Measurements from ENCODE around the gene ABRACL. TPM values are rescaled to one million over a fixed set of nuclear protein-coding genes. Genes with fewer than 3 reads are reported as not detected.
"Not testable (repeated sequence)": the region's sequence is repeated elsewhere in the genome, so short reads cannot be mapped to it uniquely, and the experiment has no call there.

ABRACL gene
- total and polyA plus RNA-seq, 2 of the 8 experiments (the other 6 are each of a cell fraction or from before 2014, with no cell fraction given) = 103 to 167 TPM

GRCh38 chr6:139048912-139049311, 20.4 kb downstream of the ABRACL start:
- H2AK5ac ChIP-seq (ENCODE audit: low read depth, low read length); H3K4me3 ChIP-seq (ENCODE audit: extremely low read depth in 1 of 4, insufficient read depth in 2 of 4, low read depth in 3 of 4, low read length in 4 of 4); H3K36me3 ChIP-seq (ENCODE audit: control insufficient read depth in 2 of 4, insufficient read depth in 4 of 4, low read length in 3 of 4); FAIRE-seq; H3K9me3 ChIP-seq (ENCODE audit: insufficient read depth in 2 of 2, low read depth in 1 of 2, low read length in 1 of 2); H2AFZ ChIP-seq (ENCODE audit: low read length); H3K56ac ChIP-seq (replicated peaks; ENCODE audit: insufficient read length, low read depth, low read length); H4K20me1 ChIP-seq (replicated peaks in 1 of 2; ENCODE audit: control insufficient read depth in 1 of 2, insufficient read depth in 2 of 2, low read length in 2 of 2); H4K8ac ChIP-seq (ENCODE audit: extremely low read depth, insufficient read depth, low read length); H3K27me3 ChIP-seq (replicated peaks in 1 of 4; ENCODE audit: control insufficient read depth in 3 of 4, extremely low read depth in 1 of 4, insufficient read depth in 3 of 4, low read length in 3 of 4); H3K4ac ChIP-seq (replicated peaks; ENCODE audit: insufficient read length, low read depth, low read length); H3K27ac ChIP-seq (ENCODE audit: low read depth, low read length); DNase-seq (ENCODE audit: low read depth in 1 of 2, low spot score in 2 of 2); H2BK5ac ChIP-seq (ENCODE audit: low read depth, low read length); H4K91ac ChIP-seq (replicated peaks; ENCODE audit: insufficient read length, low read length); H3K79me1 ChIP-seq (ENCODE audit: low read depth, low read length); H3K14ac ChIP-seq (ENCODE audit: insufficient read length); H3K4me1 ChIP-seq (replicated peaks in 1 of 4; ENCODE audit: control insufficient read depth in 3 of 4, insufficient read depth in 4 of 4, low read length in 3 of 4); H2BK20ac ChIP-seq (ENCODE audit: low read length); H2BK15ac ChIP-seq (ENCODE audit: low read length); H2BK120ac ChIP-seq (replicated peaks; ENCODE audit: low read depth, low read length); H3K23ac ChIP-seq (ENCODE audit: insufficient read length); H3K4me2 ChIP-seq (ENCODE audit: insufficient read depth in 1 of 2, low read depth in 2 of 2, low read length in 2 of 2); H3K79me2 ChIP-seq (ENCODE audit: control insufficient read depth in 1 of 2, insufficient read depth in 2 of 2, low read length in 2 of 2); H3K18ac ChIP-seq (ENCODE audit: extremely low read depth, low read length); H2BK12ac ChIP-seq (ENCODE audit: low read depth, low read length); H4K5ac ChIP-seq (ENCODE audit: insufficient read length, low read depth, low read length); H3K23me2 ChIP-seq (ENCODE audit: low read depth, low read length); H3K9ac ChIP-seq (replicated peaks in 1 of 4; ENCODE audit: extremely low read depth in 1 of 4, low read depth in 3 of 4, low read length in 3 of 4): not testable (repeated sequence)
- POLR2A ChIA-PET (ENCODE audit: partially characterized antibody) = interaction anchor here (1.3 to 1.6 kb wide), 2 partner anchors 9 to 20 kb away, joined by 3 to 6 read pairs; no protein-coding TSS in a partner anchor
- WGBS, 2 experiments (ENCODE audit: extremely low coverage in 1 of 2, insufficient coverage in 1 of 2, insufficient read length in 1 of 2, insufficient replicate concordance in 2 of 2, low coverage in 1 of 2, low lambda C conversion rate in 2 of 2, missing lambda C conversion rate in 1 of 2) = 85% methylated on average over 4 of the region's 4 CpGs; no CpG with 5 or more reads in 1 of the 2 experiments
- CTCF ChIA-PET (ENCODE audit: partially characterized antibody) = interaction anchor here (0.6 to 1.3 kb wide), 2 partner anchors 9 to 753 kb away, joined by 5 to 6 read pairs; no protein-coding TSS in a partner anchor

DNA sequence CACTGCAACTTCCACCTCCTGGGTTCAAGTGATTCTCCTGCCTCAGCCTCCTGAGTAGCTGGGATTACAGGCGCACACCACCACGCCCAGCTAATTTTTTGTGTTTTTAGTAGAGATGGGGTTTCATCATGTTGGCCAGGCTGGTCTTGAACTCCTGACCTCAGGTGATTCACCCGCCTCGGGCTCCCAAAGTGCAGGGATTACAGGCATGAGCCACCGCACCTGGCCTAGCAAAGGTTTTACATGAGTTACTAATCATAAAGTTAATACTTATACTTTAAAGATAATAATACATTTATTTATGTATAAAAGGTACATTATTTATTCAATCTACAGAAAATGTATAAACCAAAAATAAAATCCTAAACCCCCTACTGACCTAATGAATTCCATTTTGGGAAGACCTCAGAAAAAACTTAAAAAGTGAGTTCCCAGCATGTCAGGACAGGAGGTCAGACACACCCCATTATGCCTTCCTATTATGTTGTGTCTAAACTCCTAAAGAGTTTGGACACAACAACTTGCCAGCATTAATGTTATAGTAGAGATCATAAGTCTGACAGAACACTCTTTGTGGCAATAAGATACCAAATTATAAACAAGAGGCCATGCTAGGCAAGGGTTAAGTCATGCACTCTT, 21.7 kb downstream of the ABRACL start:
- H3K27me3 ChIP-seq (replicated peaks in 1 of 4; ENCODE audit: control insufficient read depth in 3 of 4, extremely low read depth in 1 of 4, insufficient read depth in 3 of 4, low read length in 3 of 4); H3K4me3 ChIP-seq (ENCODE audit: extremely low read depth in 1 of 4, insufficient read depth in 2 of 4, low read depth in 3 of 4, low read length in 4 of 4); H4K5ac ChIP-seq (ENCODE audit: insufficient read length, low read depth, low read length); H3K23ac ChIP-seq (ENCODE audit: insufficient read length); H2BK12ac ChIP-seq (ENCODE audit: low read depth, low read length); H4K20me1 ChIP-seq (replicated peaks in 1 of 2; ENCODE audit: control insufficient read depth in 1 of 2, insufficient read depth in 2 of 2, low read length in 2 of 2); H3K79me1 ChIP-seq (ENCODE audit: low read depth, low read length); H2BK120ac ChIP-seq (replicated peaks; ENCODE audit: low read depth, low read length); H3K4me1 ChIP-seq (replicated peaks in 1 of 4; ENCODE audit: control insufficient read depth in 3 of 4, insufficient read depth in 4 of 4, low read length in 3 of 4); H3K4ac ChIP-seq (replicated peaks; ENCODE audit: insufficient read length, low read depth, low read length); H3K23me2 ChIP-seq (ENCODE audit: low read depth, low read length); H3K27ac ChIP-seq (ENCODE audit: low read depth, low read length); FAIRE-seq; DNase-seq (ENCODE audit: low read depth in 1 of 2, low spot score in 2 of 2); H2BK5ac ChIP-seq (ENCODE audit: low read depth, low read length); H2AFZ ChIP-seq (ENCODE audit: low read length); H4K91ac ChIP-seq (replicated peaks; ENCODE audit: insufficient read length, low read length); H2BK20ac ChIP-seq (ENCODE audit: low read length); H2AK5ac ChIP-seq (ENCODE audit: low read depth, low read length); POLR2A ChIA-PET (ENCODE audit: partially characterized antibody); H3K18ac ChIP-seq (ENCODE audit: extremely low read depth, low read length); H3K79me2 ChIP-seq (ENCODE audit: control insufficient read depth in 1 of 2, insufficient read depth in 2 of 2, low read length in 2 of 2); H3K9me3 ChIP-seq (ENCODE audit: insufficient read depth in 2 of 2, low read depth in 1 of 2, low read length in 1 of 2); H3K56ac ChIP-seq (replicated peaks; ENCODE audit: insufficient read length, low read depth, low read length); H3K4me2 ChIP-seq (ENCODE audit: insufficient read depth in 1 of 2, low read depth in 2 of 2, low read length in 2 of 2); H3K36me3 ChIP-seq (ENCODE audit: control insufficient read depth in 2 of 4, insufficient read depth in 4 of 4, low read length in 3 of 4); H4K8ac ChIP-seq (ENCODE audit: extremely low read depth, insufficient read depth, low read length); H3K14ac ChIP-seq (ENCODE audit: insufficient read length); H2BK15ac ChIP-seq (ENCODE audit: low read length); H3K9ac ChIP-seq (replicated peaks in 1 of 4; ENCODE audit: extremely low read depth in 1 of 4, low read depth in 3 of 4, low read length in 3 of 4): not testable (repeated sequence)
- 87% methylated on average over 5 of the region's 5 CpGs; no CpG with 5 or more reads in 1 of the 2 experiments for WGBS, 2 experiments (ENCODE audit: extremely low coverage in 1 of 2, insufficient coverage in 1 of 2, insufficient read length in 1 of 2, insufficient replicate concordance in 2 of 2, low coverage in 1 of 2, low lambda C conversion rate in 2 of 2, missing lambda C conversion rate in 1 of 2)
- CTCF ChIA-PET (ENCODE audit: partially characterized antibody) = interaction anchor here (0.7 to 1.3 kb wide), 3 partner anchors 10 to 81 kb away, joined by 3 to 6 read pairs (median 5); no protein-coding TSS in a partner anchor
